Measurements from ENCODE around the gene IMPDH2.

Gene IMPDH2

GRCh38 chr3:49016414-49017228, 12.6 kb downstream of the IMPDH2 start:
- Histone ChIP-seq H3K79me2 (ENCODE audit: control insufficient read depth, low read length) (peaks cover 46% of the 10 kb centered on the region), H3K4me3 (ENCODE audit: low read length) (no peak overlapping the region), H3K4me2 (ENCODE audit: low read length) (peak overlapping the region; percentile 94; the same call in 1 of the 2 replicates), H3K4me1 (ENCODE audit: control insufficient read depth, low read length) (peaks cover 25% of the 10 kb centered on the region), H3K9me2 (replicated peaks; ENCODE audit: control insufficient read depth, low read length) (no peaks in the 10 kb centered on the region), H3K27me3 (ENCODE audit: control insufficient read depth, low read length) (no peaks in the 10 kb centered on the region), H3K9me3 (ENCODE audit: control insufficient read depth, insufficient read depth, low read length) (no peaks in the 10 kb centered on the region), H3F3A (ENCODE audit: control insufficient read depth, insufficient read depth) (peaks cover 16% of the 10 kb centered on the region), H4K20me1 (ENCODE audit: control insufficient read depth, insufficient read depth, low read depth, low read length) (peaks cover 9% of the 10 kb centered on the region; the same call in 1 of the 2 replicates), H3K36me3 (ENCODE audit: control insufficient read depth, low read length) (peaks cover 69% of the 10 kb centered on the region), H3K27ac (ENCODE audit: low read depth, low read length) (no peak overlapping the region)
- TF ChIP-seq, protein P1, sequence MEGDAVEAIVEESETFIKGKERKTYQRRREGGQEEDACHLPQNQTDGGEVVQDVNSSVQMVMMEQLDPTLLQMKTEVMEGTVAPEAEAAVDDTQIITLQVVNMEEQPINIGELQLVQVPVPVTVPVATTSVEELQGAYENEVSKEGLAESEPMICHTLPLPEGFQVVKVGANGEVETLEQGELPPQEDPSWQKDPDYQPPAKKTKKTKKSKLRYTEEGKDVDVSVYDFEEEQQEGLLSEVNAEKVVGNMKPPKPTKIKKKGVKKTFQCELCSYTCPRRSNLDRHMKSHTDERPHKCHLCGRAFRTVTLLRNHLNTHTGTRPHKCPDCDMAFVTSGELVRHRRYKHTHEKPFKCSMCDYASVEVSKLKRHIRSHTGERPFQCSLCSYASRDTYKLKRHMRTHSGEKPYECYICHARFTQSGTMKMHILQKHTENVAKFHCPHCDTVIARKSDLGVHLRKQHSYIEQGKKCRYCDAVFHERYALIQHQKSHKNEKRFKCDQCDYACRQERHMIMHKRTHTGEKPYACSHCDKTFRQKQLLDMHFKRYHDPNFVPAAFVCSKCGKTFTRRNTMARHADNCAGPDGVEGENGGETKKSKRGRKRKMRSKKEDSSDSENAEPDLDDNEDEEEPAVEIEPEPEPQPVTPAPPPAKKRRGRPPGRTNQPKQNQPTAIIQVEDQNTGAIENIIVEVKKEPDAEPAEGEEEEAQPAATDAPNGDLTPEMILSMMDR (IDR thresholded peaks at IDR 0.05; ENCODE audit: low read depth, low read length, poor library complexity, severe bottlenecking) = no peak
- no peak for TF ChIP-seq EZH2phosphoT487 (IDR thresholded peaks at IDR 0.05; ENCODE audit: borderline replicate concordance, low read length)

GRCh38 chr3:49015765-49016164, 13.4 kb downstream of the IMPDH2 start:
- peaks cover 9% of the 10 kb centered on the region; the same call in 1 of the 2 replicates for H4K20me1 ChIP-seq (ENCODE audit: control insufficient read depth, insufficient read depth, low read depth, low read length)
- peaks cover 68% of the 10 kb centered on the region for H3K36me3 ChIP-seq (ENCODE audit: control insufficient read depth, low read length)
- H3K4me3 ChIP-seq (ENCODE audit: low read length) = no peak overlapping the region
- H3K27ac ChIP-seq (ENCODE audit: low read depth, low read length) = no peak overlapping the region
- H3K9me2 ChIP-seq (replicated peaks; ENCODE audit: control insufficient read depth, low read length) = no peaks in the 10 kb centered on the region
- H3K27me3 ChIP-seq (ENCODE audit: control insufficient read depth, low read length) = no peaks in the 10 kb centered on the region
- H3K4me2 ChIP-seq (ENCODE audit: low read length) = no peak overlapping the region
- peaks cover 25% of the 10 kb centered on the region for H3K4me1 ChIP-seq (ENCODE audit: control insufficient read depth, low read length)
- H3K9me3 ChIP-seq (ENCODE audit: control insufficient read depth, insufficient read depth, low read length) = no peaks in the 10 kb centered on the region
- TF ChIP-seq EZH2phosphoT487 (IDR thresholded peaks at IDR 0.05; ENCODE audit: borderline replicate concordance, low read length) = no peak
- TF ChIP-seq, protein P1 (IDR thresholded peaks at IDR 0.05; ENCODE audit: low read depth, low read length, poor library complexity, severe bottlenecking) = no peak
- peaks cover 50% of the 10 kb centered on the region for H3K79me2 ChIP-seq (ENCODE audit: control insufficient read depth, low read length)
- H3F3A ChIP-seq (ENCODE audit: control insufficient read depth, insufficient read depth) = peaks cover 16% of the 10 kb centered on the region

DNA sequence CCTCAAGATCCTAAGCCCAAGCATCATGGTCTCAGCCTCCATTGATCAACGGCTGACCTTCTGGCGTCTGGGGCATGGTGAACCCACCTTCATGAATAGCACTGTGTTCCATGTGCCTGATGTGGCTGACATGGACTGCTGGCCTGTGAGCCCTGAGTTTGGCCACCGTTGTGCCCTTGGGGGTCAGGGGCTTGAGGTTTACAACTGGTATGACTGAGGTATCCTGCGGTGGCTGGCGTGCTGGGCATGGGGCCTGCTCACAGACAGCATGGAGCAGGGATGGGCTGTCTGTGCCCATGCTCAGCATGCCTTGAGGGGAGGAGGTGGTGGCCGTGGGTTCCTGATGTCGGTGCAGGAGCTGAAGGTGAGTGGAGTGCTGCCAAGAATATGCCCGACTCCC, 14.1 kb downstream of the IMPDH2 start:
- TF ChIP-seq, protein P1 (IDR thresholded peaks at IDR 0.05; ENCODE audit: low read depth, low read length, poor library complexity, severe bottlenecking) = no peak
- no peak for TF ChIP-seq EZH2phosphoT487 (IDR thresholded peaks at IDR 0.05; ENCODE audit: borderline replicate concordance, low read length)
- Histone ChIP-seq H3K27ac (ENCODE audit: low read depth, low read length) (no peak overlapping the region), H3K79me2 (ENCODE audit: control insufficient read depth, low read length) (peaks cover 47% of the 10 kb centered on the region), H3F3A (ENCODE audit: control insufficient read depth, insufficient read depth) (peaks cover 16% of the 10 kb centered on the region), H3K4me1 (ENCODE audit: control insufficient read depth, low read length) (peaks cover 25% of the 10 kb centered on the region), H3K9me3 (ENCODE audit: control insufficient read depth, insufficient read depth, low read length) (no peaks in the 10 kb centered on the region), H3K4me3 (ENCODE audit: low read length) (no peak overlapping the region), H3K4me2 (ENCODE audit: low read length) (no peak overlapping the region), H3K9me2 (replicated peaks; ENCODE audit: control insufficient read depth, low read length) (no peaks in the 10 kb centered on the region), H3K27me3 (ENCODE audit: control insufficient read depth, low read length) (no peaks in the 10 kb centered on the region), H3K36me3 (ENCODE audit: control insufficient read depth, low read length) (peaks cover 61% of the 10 kb centered on the region), H4K20me1 (ENCODE audit: control insufficient read depth, insufficient read depth, low read depth, low read length) (peaks cover 9% of the 10 kb centered on the region; the same call in 1 of the 2 replicates)
